Progenitor cell of endocrine pancreas (in vitro differentiated cells): ENCODE measurements around the gene MRPS16. TPM values are rescaled to one million over a fixed set of nuclear protein-coding genes. Genes with fewer than 3 reads are reported as not detected.

Experiments used
- DNase-seq: peaks from one replicate; pipeline ENCODE4 v3.0.0; 2021; ENCODE audit warnings: low spot score; ENCODE audit not compliant: unreplicated experiment
- H3K27ac Mint-ChIP-seq: 2 replicates; pipeline ENCODE4 v1.8.0; 2021; ENCODE audit warnings: mild to moderate bottlenecking, moderate library complexity, mixed read lengths
- H3K27me3 Mint-ChIP-seq: 2 replicates; pipeline ENCODE4 v1.8.0; 2021; ENCODE audit warnings: mixed read lengths
- H3K36me3 Mint-ChIP-seq: 2 replicates; pipeline ENCODE4 v1.8.0; 2022; ENCODE audit warnings: mixed read lengths; ENCODE audit not compliant: insufficient read depth
- H3K4me1 Mint-ChIP-seq: 2 replicates; pipeline ENCODE4 v1.8.0; 2021; ENCODE audit warnings: low read depth, mixed read lengths
- H3K4me3 Mint-ChIP-seq: 2 replicates; pipeline ENCODE4 v1.8.0; 2021; ENCODE audit warnings: low read depth, mild to moderate bottlenecking, moderate library complexity, mixed read lengths
- H3K9me3 Mint-ChIP-seq: 2 replicates; pipeline ENCODE4 v1.8.0; 2021; ENCODE audit warnings: low read depth, mixed read lengths
- total RNA-seq: library from RNA; stranded (reverse); gene quantifications from 2 replicates; pipeline ENCODE4 v1.2.1, GENCODE V29; 2021
- TF ChIP-seq, protein P1 (sequence below): fragments of 200-600 bp; sonication (generic); IDR thresholded peaks from one replicate; pipeline ENCODE4 v1.5.0; 2021; ENCODE audit warnings: antibody characterized with exemption, mild to moderate bottlenecking; ENCODE audit not compliant: unreplicated experiment

Gene MRPS16
- total RNA-seq, 1 donor from 2014 or later, result 84.7 TPM

DNA sequence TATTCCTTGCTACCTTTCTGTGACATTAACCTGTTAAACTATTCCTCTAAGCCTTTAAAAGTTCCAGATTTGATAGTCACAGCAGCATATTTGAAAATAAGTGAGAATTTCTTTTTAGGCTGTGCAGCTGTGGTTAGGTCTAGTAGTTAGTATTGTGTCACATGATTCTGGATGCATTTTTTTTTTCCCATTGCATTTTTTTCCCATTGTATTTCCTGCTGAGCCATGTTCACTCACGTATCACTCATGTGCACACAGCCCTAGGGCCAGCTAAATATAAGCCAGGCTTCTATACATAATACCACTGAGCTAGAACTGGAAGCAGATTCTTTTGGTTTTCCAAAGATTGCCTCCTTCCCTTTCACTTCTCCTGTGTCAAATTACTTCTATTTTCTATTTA, 42.7 kb downstream of the MRPS16 start:
- peaks cover 2% of the 10 kb centered on the region for H3K4me1 Mint-ChIP-seq
- H3K36me3 Mint-ChIP-seq, result peaks cover 31% of the 10 kb centered on the region
- no peak overlapping the region for H3K4me3 Mint-ChIP-seq
- no peak overlapping the region for H3K27ac Mint-ChIP-seq
- H3K9me3 Mint-ChIP-seq, result peaks cover 7% of the 10 kb centered on the region
- no peak for DNase-seq
- TF ChIP-seq, protein P1, sequence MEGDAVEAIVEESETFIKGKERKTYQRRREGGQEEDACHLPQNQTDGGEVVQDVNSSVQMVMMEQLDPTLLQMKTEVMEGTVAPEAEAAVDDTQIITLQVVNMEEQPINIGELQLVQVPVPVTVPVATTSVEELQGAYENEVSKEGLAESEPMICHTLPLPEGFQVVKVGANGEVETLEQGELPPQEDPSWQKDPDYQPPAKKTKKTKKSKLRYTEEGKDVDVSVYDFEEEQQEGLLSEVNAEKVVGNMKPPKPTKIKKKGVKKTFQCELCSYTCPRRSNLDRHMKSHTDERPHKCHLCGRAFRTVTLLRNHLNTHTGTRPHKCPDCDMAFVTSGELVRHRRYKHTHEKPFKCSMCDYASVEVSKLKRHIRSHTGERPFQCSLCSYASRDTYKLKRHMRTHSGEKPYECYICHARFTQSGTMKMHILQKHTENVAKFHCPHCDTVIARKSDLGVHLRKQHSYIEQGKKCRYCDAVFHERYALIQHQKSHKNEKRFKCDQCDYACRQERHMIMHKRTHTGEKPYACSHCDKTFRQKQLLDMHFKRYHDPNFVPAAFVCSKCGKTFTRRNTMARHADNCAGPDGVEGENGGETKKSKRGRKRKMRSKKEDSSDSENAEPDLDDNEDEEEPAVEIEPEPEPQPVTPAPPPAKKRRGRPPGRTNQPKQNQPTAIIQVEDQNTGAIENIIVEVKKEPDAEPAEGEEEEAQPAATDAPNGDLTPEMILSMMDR, result no peak
- no peaks in the 10 kb centered on the region for H3K27me3 Mint-ChIP-seq

DNA sequence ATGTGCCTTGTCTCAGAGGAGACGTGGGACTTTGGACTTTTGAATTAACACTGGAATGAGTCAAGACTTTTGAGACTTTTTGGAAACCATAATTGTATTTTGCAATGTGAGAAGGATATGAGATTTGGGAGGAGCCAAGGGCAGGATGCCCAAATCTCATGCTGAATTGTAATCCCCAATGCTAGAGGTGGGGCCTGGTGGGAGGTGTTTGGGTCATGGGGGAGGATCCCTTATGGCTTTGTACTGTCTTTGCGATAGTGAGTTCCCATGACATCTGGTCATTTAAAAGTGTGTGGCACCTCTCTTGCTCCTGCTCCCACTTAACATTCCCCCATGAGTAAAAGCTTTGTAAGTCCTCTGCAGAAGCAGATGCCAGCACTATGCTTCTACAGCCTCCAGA, 44.6 kb downstream of the MRPS16 start:
- H3K27ac Mint-ChIP-seq, result no peak overlapping the region
- TF ChIP-seq, protein P1, result no peak

DNA sequence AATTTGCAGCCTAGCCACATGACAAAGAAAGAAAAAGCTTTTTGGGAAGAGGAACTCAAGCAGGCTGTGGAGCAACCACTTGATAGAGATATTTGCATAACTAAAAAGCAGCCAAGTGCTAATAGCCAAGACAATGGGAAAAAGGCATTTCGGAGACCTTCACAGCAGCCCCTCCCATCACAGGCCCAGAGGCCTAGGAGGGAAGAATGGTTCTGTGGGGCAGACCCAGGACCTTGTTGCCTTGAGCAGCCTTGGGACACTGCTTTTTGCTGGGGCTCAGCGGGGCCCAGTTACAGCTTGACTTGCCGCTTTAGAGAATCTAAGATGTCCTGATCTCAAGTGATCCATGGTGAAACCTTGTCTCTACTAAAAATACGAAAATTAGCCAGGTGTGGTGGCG, 46.1 kb downstream of the MRPS16 start:
- Mint-ChIP-seq H3K36me3 (peaks cover 26% of the 10 kb centered on the region), H3K4me3 (no peak overlapping the region), H3K9me3 (peaks cover 7% of the 10 kb centered on the region), H3K27ac (no peak overlapping the region), H3K27me3 (no peaks in the 10 kb centered on the region), H3K4me1 (peaks cover 2% of the 10 kb centered on the region)
- TF ChIP-seq, protein P1, result no peak
- no peak for DNase-seq

More for the DNA sequence above, 44.6 kb downstream of the MRPS16 start:
- no peak for DNase-seq
- no peaks in the 10 kb centered on the region for H3K27me3 Mint-ChIP-seq
- no peak overlapping the region for H3K4me3 Mint-ChIP-seq
- peaks cover 7% of the 10 kb centered on the region for H3K9me3 Mint-ChIP-seq
- H3K36me3 Mint-ChIP-seq, result peaks cover 26% of the 10 kb centered on the region
- peaks cover 2% of the 10 kb centered on the region for H3K4me1 Mint-ChIP-seq

GRCh38 chr10:73205890-73206289, 46.6 kb downstream of the MRPS16 start:
- Mint-ChIP-seq H3K27me3 (no peaks in the 10 kb centered on the region), H3K4me3 (no peak overlapping the region), H3K4me1 (peaks cover 2% of the 10 kb centered on the region), H3K36me3 (peaks cover 31% of the 10 kb centered on the region), H3K27ac (no peak overlapping the region), H3K9me3 (peaks cover 7% of the 10 kb centered on the region)
- no peak for DNase-seq
- TF ChIP-seq, protein P1, result no peak

DNA sequence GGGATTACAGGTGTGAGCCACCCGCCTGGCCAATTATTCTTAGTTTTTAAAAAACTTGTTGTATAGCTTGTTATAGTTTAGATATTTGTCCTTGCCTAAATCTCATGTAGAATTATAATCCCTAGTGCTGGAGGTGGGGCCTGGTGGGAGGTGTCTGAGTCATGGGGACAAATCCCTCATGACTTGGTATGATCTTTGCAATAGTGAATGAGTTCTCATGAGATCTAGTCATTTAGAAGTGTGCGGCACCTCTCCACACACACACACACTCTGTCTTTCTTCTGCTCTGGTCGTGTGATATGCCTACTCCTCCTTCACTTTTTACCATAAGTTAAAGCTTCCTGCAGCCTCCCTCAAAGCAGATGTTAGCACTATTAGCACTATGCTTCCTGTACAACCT, 47.4 kb downstream of the MRPS16 start:
- Mint-ChIP-seq H3K9me3 (peaks cover 7% of the 10 kb centered on the region), H3K4me3 (no peak overlapping the region), H3K27ac (no peak overlapping the region), H3K36me3 (peaks cover 36% of the 10 kb centered on the region), H3K4me1 (no peaks in the 10 kb centered on the region), H3K27me3 (no peaks in the 10 kb centered on the region)
- no peak for DNase-seq
- TF ChIP-seq, protein P1, result no peak

Other genes starting within 250 kb of the MRPS16 start
- 25.4 TPM in 2 replicates for gene P4HA1, start 155.8 kb downstream of the MRPS16 start, total RNA-seq
- gene NUDT13, start 142.2 kb downstream of the MRPS16 start, total RNA-seq, result 3.7 and 3.8 TPM in 2 replicates
- gene ECD, start 84.6 kb downstream of the MRPS16 start, total RNA-seq, result 28.8 and 29.7 TPM in 2 replicates
- gene FAM149B1, start 84.5 kb downstream of the MRPS16 start, total RNA-seq, result 35.3 and 35.9 TPM in 2 replicates
- 46.8 and 47.1 TPM in 2 replicates for gene DNAJC9, start 5.4 kb downstream of the MRPS16 start, total RNA-seq
- gene CFAP70, start 106.2 kb upstream of the MRPS16 start, total RNA-seq, result 5.3 and 5.6 TPM in 2 replicates
- gene ANXA7, start 161.4 kb upstream of the MRPS16 start, total RNA-seq, result 58.9 and 68.2 TPM in 2 replicates
- gene MSS51, start 180.9 kb upstream of the MRPS16 start, total RNA-seq, result 4.2 and 5.1 TPM in 2 replicates
- gene PPP3CB, start 243.4 kb upstream of the MRPS16 start, total RNA-seq, result 49.6 and 56.4 TPM in 2 replicates